HepG2 (cell line): ENCODE measurements around the gene GSDMA. TPM values are rescaled to one million over a fixed set of nuclear protein-coding genes. Genes with fewer than 3 reads are reported as not detected.

ENCODE experiments used
- BRCA1 ChIP-seq: sonication (generic); formaldehyde crosslinking; IDR thresholded peaks from 2 replicates; pipeline ENCODE4 v1.4.0; 2020; ENCODE audit warnings: missing genetic modification reagents
- CENPX ChIP-seq: sonication (generic); formaldehyde crosslinking; IDR thresholded peaks from 2 replicates; pipeline ENCODE4 v1.9.0; 2021; ENCODE audit warnings: mild to moderate bottlenecking, missing genetic modification reagents, moderate library complexity
- GTF2F1 ChIP-seq: fragments of 150-350 bp; IDR thresholded peaks from 2 replicates; pipeline ENCODE4 v1.6.1; 2014; ENCODE audit warnings: low read length
- HNRNPK ChIP-seq: fragments of 200-400 bp; formaldehyde crosslinking; IDR thresholded peaks from 2 replicates; pipeline ENCODE4 v1.6.1; 2018; ENCODE audit warnings: low read length, low read depth, moderate library complexity, mild to moderate bottlenecking; ENCODE audit not compliant: poor library complexity, severe bottlenecking
- JDP2 ChIP-seq: sonication (generic); formaldehyde crosslinking; IDR thresholded peaks from 2 replicates; pipeline ENCODE4 v1.8.1; 2022; ENCODE audit warnings: missing genetic modification reagents, borderline replicate concordance
- KAT7 ChIP-seq: IDR thresholded peaks from 2 replicates; pipeline ENCODE4 v1.6.1; 2018; ENCODE audit warnings: borderline replicate concordance, missing compliant biosample characterization
- NCOA5 ChIP-seq: sonication (generic); formaldehyde crosslinking; IDR thresholded peaks from 2 replicates; pipeline ENCODE4 v1.4.0; 2020; ENCODE audit warnings: missing genetic modification reagents
- NFKBIZ ChIP-seq: IDR thresholded peaks from 2 replicates; pipeline ENCODE4 v1.6.1; 2018; ENCODE audit warnings: missing genetic modification reagents, missing compliant biosample characterization
- NRL ChIP-seq: sonication (generic); formaldehyde crosslinking; IDR thresholded peaks from 2 replicates; pipeline ENCODE4 v1.5.0; 2020; ENCODE audit warnings: missing genetic modification reagents, mild to moderate bottlenecking, moderate library complexity, borderline replicate concordance
- PHF20 ChIP-seq: sonication (generic); formaldehyde crosslinking; IDR thresholded peaks from 2 replicates; pipeline ENCODE4 v1.5.0; 2020; ENCODE audit warnings: mild to moderate bottlenecking, missing genetic modification reagents
- SAFB2 ChIP-seq: sonication (generic); formaldehyde crosslinking; IDR thresholded peaks from 2 replicates; pipeline ENCODE4 v1.5.1; 2020; ENCODE audit warnings: missing genetic modification reagents, low read depth, mild to moderate bottlenecking, borderline replicate concordance
- SIX1 ChIP-seq: sonication (generic); formaldehyde crosslinking; IDR thresholded peaks from 2 replicates; pipeline ENCODE4 v1.4.0; 2020; ENCODE audit warnings: missing genetic modification reagents, borderline replicate concordance
- SP1 ChIP-seq, 2 experiments: fragments of 450-650 bp in 1 of 2; sonication (generic) in 1 of 2; formaldehyde crosslinking in 1 of 2; IDR thresholded peaks; 2 replicates each; pipeline versions ENCODE4 v1.4.0 to v1.6.1; 2016 to 2020; ENCODE audit warnings: missing genetic modification reagents in 1 of 2
- TOPORS ChIP-seq: sonication (generic); formaldehyde crosslinking; IDR thresholded peaks from 2 replicates; pipeline ENCODE4 v1.8.0; 2023; ENCODE audit warnings: mild to moderate bottlenecking, missing genetic modification reagents
- ZBTB38 ChIP-seq: sonication (generic); formaldehyde crosslinking; IDR thresholded peaks from 2 replicates; pipeline ENCODE4 v1.5.1; 2020; ENCODE audit warnings: mild to moderate bottlenecking, missing genetic modification reagents
- ZFP82 ChIP-seq: sonication (generic); formaldehyde crosslinking; IDR thresholded peaks from 2 replicates; pipeline ENCODE4 v1.5.1; 2020; ENCODE audit warnings: mild to moderate bottlenecking, missing genetic modification reagents, borderline replicate concordance
- ZFY ChIP-seq: sonication (generic); formaldehyde crosslinking; IDR thresholded peaks from 2 replicates; pipeline ENCODE4 v1.4.0; 2020; ENCODE audit warnings: missing genetic modification reagents
- ZNF333 ChIP-seq: sonication (generic); formaldehyde crosslinking; IDR thresholded peaks from 2 replicates; pipeline ENCODE4 v1.4.0; 2020; ENCODE audit warnings: mild to moderate bottlenecking, missing genetic modification reagents, borderline replicate concordance
- ZNF44 ChIP-seq: sonication (generic); formaldehyde crosslinking; IDR thresholded peaks from 2 replicates; pipeline ENCODE4 v1.5.1; 2020; ENCODE audit warnings: mild to moderate bottlenecking, missing genetic modification reagents
- ZNF598 ChIP-seq: sonication (generic); formaldehyde crosslinking; IDR thresholded peaks from 2 replicates; pipeline ENCODE4 v1.5.1; 2020; ENCODE audit warnings: mild to moderate bottlenecking, missing genetic modification reagents, borderline replicate concordance
- ZNF772 ChIP-seq: sonication (generic); formaldehyde crosslinking; IDR thresholded peaks from 2 replicates; pipeline ENCODE4 v1.5.0; 2020; ENCODE audit warnings: mild to moderate bottlenecking, missing genetic modification reagents
- ZNF879 ChIP-seq: sonication (generic); formaldehyde crosslinking; IDR thresholded peaks from 2 replicates; pipeline ENCODE4 v1.8.1; 2023; ENCODE audit warnings: missing genetic modification reagents
- polyA plus RNA-seq, 8 experiments: library from polyadenylated mRNA; depleted of rRNA in 3 of 8; stranded (reverse) in 7 of 8; unstranded in 1 of 8; fragments of >200 nt; fragmentation: Illumina TruSeq in 4 of 8; extraction: Trizol in 4 of 8; gene quantifications; 2 replicates each; pipeline versions ENCODE4 v1.2.1 to v1.2.3, GENCODE V29; 2011 to 2016; ENCODE audit warnings: low read depth in 4 of 8, missing spikeins in 1 of 8, mixed read lengths in 1 of 8; ENCODE audit not compliant: insufficient read depth in 1 of 8
- total RNA-seq, 5 experiments: library from RNA; depleted of rRNA; stranded (reverse); fragments of >200 nt; fragmentation: Illumina TruSeq; extraction: Trizol; gene quantifications; 2 replicates each; pipeline ENCODE4 v1.2.3, GENCODE V29; 2016; ENCODE audit warnings: low read depth in 1 of 5
- TF ChIP-seq, protein P1 (sequence below): sonication (generic); formaldehyde crosslinking; IDR thresholded peaks from 2 replicates; pipeline ENCODE4 v1.4.0; 2020; ENCODE audit warnings: mild to moderate bottlenecking, missing genetic modification reagents, borderline replicate concordance
- TF ChIP-seq, protein P2 (sequence below): sonication (generic); formaldehyde crosslinking; IDR thresholded peaks from 2 replicates; pipeline ENCODE4 v1.5.0; 2020; ENCODE audit warnings: mild to moderate bottlenecking, low read depth, missing genetic modification reagents, borderline replicate concordance
- TF ChIP-seq, protein P3 (sequence below): sonication (generic); formaldehyde crosslinking; IDR thresholded peaks from 2 replicates; pipeline ENCODE4 v1.5.0; 2020; ENCODE audit warnings: missing genetic modification reagents

The GSDMA gene
- total and polyA plus RNA-seq, 2 of the 13 experiments (the other 11 are each of a cell fraction or from before 2014, with no cell fraction given): not detected

DNA sequence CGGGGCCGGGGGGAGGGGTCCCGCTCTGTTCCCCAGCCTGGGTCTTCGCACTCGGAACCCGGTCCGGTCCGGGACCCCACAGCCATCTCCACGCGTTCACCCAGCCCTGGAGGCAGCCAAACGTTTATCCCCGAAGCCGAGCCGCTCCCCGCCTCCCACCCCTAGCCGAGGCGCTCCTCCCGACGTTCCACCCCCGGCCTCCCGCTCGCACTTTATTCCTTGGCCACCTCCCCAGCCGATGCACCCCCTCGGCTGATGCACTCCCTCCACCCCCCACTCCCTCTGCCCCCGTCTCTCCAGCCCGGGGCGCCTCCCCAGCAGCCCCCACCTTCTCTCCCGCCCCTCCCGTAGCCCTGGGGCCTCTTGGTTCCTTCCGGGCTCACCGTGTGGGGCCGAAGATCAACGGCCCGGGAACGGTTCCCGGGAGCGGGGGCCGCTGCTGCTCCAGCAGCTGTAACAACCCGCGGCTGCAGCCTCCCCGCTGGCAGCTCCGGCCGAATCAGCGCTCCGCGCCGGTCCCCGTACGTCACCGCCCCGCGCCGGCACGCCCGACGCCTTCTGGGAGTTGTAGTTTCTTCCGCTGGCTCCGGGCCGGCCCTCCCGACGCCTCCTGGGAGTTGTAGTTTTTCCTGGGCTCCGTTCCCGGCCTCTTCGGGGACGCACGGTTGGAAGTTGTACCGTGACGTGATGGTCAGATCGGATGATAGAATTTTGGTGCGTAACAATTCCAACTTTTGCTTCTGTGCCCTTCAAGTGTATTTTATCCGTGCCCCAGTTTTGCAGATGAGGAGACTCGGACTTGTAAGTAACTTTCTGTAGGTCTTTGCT, 35.5 kb upstream of the GSDMA start, which contains the start of the genes LRRC3C and ORMDL3 (continued):
- TF ChIP-seq SP1 (IDR thresholded peaks at IDR 0.05) (no peak), SP1 (CRISPR knock-in tag; IDR thresholded peaks at IDR 0.05) (peak; percentile 73), NRL (CRISPR knock-in tag) (no peak; the same call in 1 of the 2 replicates), JDP2 (CRISPR knock-in tag) (peak; percentile 69; the same call in 1 of the 2 replicates), ZNF333 (CRISPR knock-in tag) (no peak), KAT7 (no peak; the same call in 1 of the 2 replicates), ZNF44 (CRISPR knock-in tag) (peak; percentile 65; the same call in 1 of the 2 replicates), ZNF598 (CRISPR knock-in tag) (no peak), NFKBIZ (CRISPR knock-in tag) (peak; percentile 24; the same call in 1 of the 2 replicates), SIX1 (CRISPR knock-in tag) (no peak; the same call in 1 of the 2 replicates), ZBTB38 (CRISPR knock-in tag) (no peak; the same call in 1 of the 2 replicates), NCOA5 (CRISPR knock-in tag) (no peak), ZNF772 (CRISPR knock-in tag) (no peak), GTF2F1 (no peak), SAFB2 (CRISPR knock-in tag) (no peak), PHF20 (0 out of 2 replicates have a peak, but pooled peaks have one; percentile 68), CENPX (CRISPR knock-in tag) (no peak), ZFP82 (CRISPR knock-in tag) (peak; percentile 82), ZFY (peak; percentile 97), TOPORS (no peak), HNRNPK (peak; percentile 85), ZNF879 (CRISPR knock-in tag) (peak; percentile 80; the same call in 1 of the 2 replicates), BRCA1 (CRISPR knock-in tag) (peak; percentile 82)
- TF ChIP-seq, protein P1, sequence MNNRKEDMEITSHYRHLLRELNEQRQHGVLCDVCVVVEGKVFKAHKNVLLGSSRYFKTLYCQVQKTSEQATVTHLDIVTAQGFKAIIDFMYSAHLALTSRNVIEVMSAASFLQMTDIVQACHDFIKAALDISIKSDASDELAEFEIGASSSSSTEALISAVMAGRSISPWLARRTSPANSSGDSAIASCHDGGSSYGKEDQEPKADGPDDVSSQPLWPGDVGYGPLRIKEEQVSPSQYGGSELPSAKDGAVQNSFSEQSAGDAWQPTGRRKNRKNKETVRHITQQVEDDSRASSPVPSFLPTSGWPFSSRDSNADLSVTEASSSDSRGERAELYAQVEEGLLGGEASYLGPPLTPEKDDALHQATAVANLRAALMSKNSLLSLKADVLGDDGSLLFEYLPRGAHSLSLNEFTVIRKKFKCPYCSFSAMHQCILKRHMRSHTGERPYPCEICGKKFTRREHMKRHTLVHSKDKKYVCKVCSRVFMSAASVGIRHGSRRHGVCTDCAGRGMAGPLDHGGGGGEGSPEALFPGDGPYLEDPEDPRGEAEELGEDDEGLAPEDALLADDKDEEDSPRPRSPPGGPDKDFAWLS: no peak; the same call in 1 of the 2 replicates
- TF ChIP-seq, protein P2, sequence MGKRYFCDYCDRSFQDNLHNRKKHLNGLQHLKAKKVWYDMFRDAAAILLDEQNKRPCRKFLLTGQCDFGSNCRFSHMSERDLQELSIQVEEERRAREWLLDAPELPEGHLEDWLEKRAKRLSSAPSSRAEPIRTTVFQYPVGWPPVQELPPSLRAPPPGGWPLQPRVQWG (CRISPR knock-in tag): no peak
- TF ChIP-seq, protein P3, sequence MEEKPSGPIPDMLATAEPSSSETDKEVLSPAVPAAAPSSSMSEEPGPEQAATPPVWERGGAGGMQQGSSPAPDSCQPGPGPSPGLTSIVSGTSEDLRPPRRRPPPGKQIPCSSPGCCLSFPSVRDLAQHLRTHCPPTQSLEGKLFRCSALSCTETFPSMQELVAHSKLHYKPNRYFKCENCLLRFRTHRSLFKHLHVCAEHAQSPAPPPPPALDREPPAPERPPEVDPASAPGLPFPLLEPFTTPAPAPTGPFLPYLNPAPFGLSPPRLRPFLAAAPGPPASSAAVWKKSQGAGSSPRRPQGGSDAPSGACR (CRISPR knock-in tag): peak; percentile 75; the same call in 1 of the 2 replicates
